HepG2 (cell line): ENCODE results near the gene SDK1. TPM values are rescaled to one million over a fixed set of nuclear protein-coding genes. Genes with fewer than 3 reads are reported as not detected.
A peak's percentile ranks its signal among the peaks of the same experiment; 100 is the strongest.

Source experiments
- HMG20B ChIP-seq: conservative IDR thresholded peaks from 2 replicates; pipeline ENCODE4 v1.6.1; 2016; ENCODE audit warnings: missing genetic modification reagents, missing compliant biosample characterization
- MAFG ChIP-seq: sonication (generic); formaldehyde crosslinking; IDR thresholded peaks from 2 replicates; pipeline ENCODE4 v1.5.1; 2020; ENCODE audit warnings: mild to moderate bottlenecking, missing genetic modification reagents
- NCOA2 ChIP-seq: sonication (generic); formaldehyde crosslinking; IDR thresholded peaks from 2 replicates; pipeline ENCODE4 v1.8.0; 2022; ENCODE audit warnings: inconsistent platforms
- NFKB2 ChIP-seq: sonication (generic); formaldehyde crosslinking; IDR thresholded peaks from 2 replicates; pipeline ENCODE4 v1.4.0; 2020; ENCODE audit warnings: missing genetic modification reagents, borderline replicate concordance
- SALL1 ChIP-seq: sonication (generic); formaldehyde crosslinking; IDR thresholded peaks from 2 replicates; pipeline ENCODE4 v1.8.0; 2022; ENCODE audit warnings: mild to moderate bottlenecking, missing genetic modification reagents
- SOX13 ChIP-seq, 3 experiments: fragments of 450-650 bp in 1 of 3; sonication (generic) in 1 of 3; formaldehyde crosslinking in 1 of 3; IDR thresholded peaks in 2 of 3; conservative IDR thresholded peaks in 1 of 3; 2 replicates each; pipeline versions ENCODE4 v1.5.0 to v1.6.1; 2016 to 2020; ENCODE audit warnings: antibody characterized with exemption in 1 of 3, mild to moderate bottlenecking in 1 of 3, missing compliant biosample characterization in 1 of 3, missing genetic modification reagents in 1 of 3, moderate library complexity in 1 of 3
- ZGPAT ChIP-seq: IDR thresholded peaks from 2 replicates; pipeline ENCODE4 v1.6.1; 2016; ENCODE audit warnings: mild to moderate bottlenecking
- ZNF552 ChIP-seq: sonication (generic); formaldehyde crosslinking; IDR thresholded peaks from 2 replicates; pipeline ENCODE4 v1.9.0; 2022; ENCODE audit warnings: missing genetic modification reagents, mild to moderate bottlenecking, borderline replicate concordance
- ZNF800 ChIP-seq: sonication (generic); formaldehyde crosslinking; IDR thresholded peaks from 2 replicates; pipeline ENCODE4 v1.4.0; 2020; ENCODE audit warnings: missing genetic modification reagents
- polyA plus RNA-seq, 8 experiments: library from polyadenylated mRNA; depleted of rRNA in 3 of 8; stranded (reverse) in 7 of 8; unstranded in 1 of 8; fragments of >200 nt; fragmentation: Illumina TruSeq in 4 of 8; extraction: Trizol in 4 of 8; gene quantifications; 2 replicates each; pipeline versions ENCODE4 v1.2.1 to v1.2.3, GENCODE V29; 2011 to 2016; ENCODE audit warnings: low read depth in 4 of 8, missing spikeins in 1 of 8, mixed read lengths in 1 of 8; ENCODE audit not compliant: insufficient read depth in 1 of 8
- total RNA-seq, 5 experiments: library from RNA; depleted of rRNA; stranded (reverse); fragments of >200 nt; fragmentation: Illumina TruSeq; extraction: Trizol; gene quantifications; 2 replicates each; pipeline ENCODE4 v1.2.3, GENCODE V29; 2016; ENCODE audit warnings: low read depth in 1 of 5

SDK1 gene
- total and polyA plus RNA-seq, 2 of the 13 experiments (the other 11 are each of a cell fraction or from before 2014, with no cell fraction given), result 0.35 to 2.4 TPM

- TF ChIP-seq SOX13 (IDR thresholded peaks at IDR 0.05), result no peak
- TF ChIP-seq SOX13 (CRISPR knock-in tag; conservative IDR thresholded peaks at IDR 0.05 in 1 of 2, IDR thresholded peaks at IDR 0.05 in 1 of 2), result peak in 1 of 2 experiments; percentile 30; a peak in 1 of 4 replicates
- no peak for TF ChIP-seq ZNF552 (CRISPR knock-in tag)
- no peak for TF ChIP-seq HMG20B
- TF ChIP-seq NCOA2, result 0 out of 2 replicates have a peak, but pooled peaks have one; percentile 35
- TF ChIP-seq MAFG (CRISPR knock-in tag), result no peak
- TF ChIP-seq ZNF800, result no peak
- TF ChIP-seq NFKB2, result no peak
- no peak for TF ChIP-seq SALL1 (CRISPR knock-in tag)
- peak; percentile 51; the same call in 1 of the 2 replicates for TF ChIP-seq ZGPAT
Observed at GRCh38 chr7:3914051-3914775, 613.2 kb downstream of the SDK1 start (continued).
